Fibroblast of lung (primary cell): ENCODE measurements around the gene WHRN. TPM values are rescaled to one million over a fixed set of nuclear protein-coding genes. Genes with fewer than 3 reads are reported as not detected.

Experiments
- DNase-seq, 2 donors: peaks; one replicate each; pipeline versions ENCODE4 v3.0.0 to v3.0.0-alpha.2; 2010; ENCODE audit warnings: low read depth in 2 of 2
- H2AFZ ChIP-seq: 2 replicates; pipeline ENCODE4 v1.5.1; 2012; ENCODE audit warnings: low read length, control low read depth, inconsistent platforms
- H3K27ac ChIP-seq: 2 replicates; pipeline ENCODE4 v1.5.1; 2011; ENCODE audit warnings: low read length, control low read depth; ENCODE audit not compliant: insufficient read depth
- H3K27me3 ChIP-seq: 2 replicates; pipeline ENCODE4 v1.5.1; 2011; ENCODE audit warnings: mild to moderate bottlenecking, low read length; ENCODE audit not compliant: control insufficient read depth, insufficient read depth
- H3K36me3 ChIP-seq: 2 replicates; pipeline ENCODE4 v1.5.1; 2011; ENCODE audit warnings: low read length; ENCODE audit not compliant: control insufficient read depth, insufficient read depth
- H3K4me1 ChIP-seq: 2 replicates; pipeline ENCODE4 v1.5.1; 2011; ENCODE audit warnings: low read length; ENCODE audit not compliant: control insufficient read depth, insufficient read depth; ENCODE audit errors: extremely low read depth
- H3K4me2 ChIP-seq: 2 replicates; pipeline ENCODE4 v1.5.1; 2011; ENCODE audit warnings: low read length, control low read depth; ENCODE audit not compliant: insufficient read depth; ENCODE audit errors: extremely low read depth
- H3K4me3 ChIP-seq, 4 experiments: fragments of 200-600 bp in 1 of 4; sonication (generic) in 1 of 4; replicated peaks in 1 of 4; 2 replicates each; pipeline ENCODE4 v1.5.1; 2011 to 2016; ENCODE audit warnings: low read length in 4 of 4, low read depth in 3 of 4, mild to moderate bottlenecking in 3 of 4, control low read depth in 2 of 4, inconsistent platforms in 1 of 4, mixed read lengths in 1 of 4; ENCODE audit not compliant: insufficient read depth in 1 of 4; ENCODE audit errors: control extremely low read depth in 1 of 4
- H3K79me2 ChIP-seq: 2 replicates; pipeline ENCODE4 v1.5.1; 2012; ENCODE audit warnings: mild to moderate bottlenecking, low read length, inconsistent platforms; ENCODE audit not compliant: control insufficient read depth, insufficient read depth
- H3K9ac ChIP-seq: 2 replicates; pipeline ENCODE4 v1.5.1; 2011; ENCODE audit warnings: mild to moderate bottlenecking, low read length, control low read depth; ENCODE audit not compliant: insufficient read depth
- H3K9me3 ChIP-seq: 2 replicates; pipeline ENCODE4 v1.5.1; 2012; ENCODE audit warnings: low read depth, low read length; ENCODE audit not compliant: control insufficient read depth, insufficient read depth
- H4K20me1 ChIP-seq: 2 replicates; pipeline ENCODE4 v1.5.1; 2011; ENCODE audit warnings: low read length; ENCODE audit not compliant: control insufficient read depth, insufficient read depth; ENCODE audit errors: extremely low read depth
- CTCF ChIP-seq, 2 donors: IDR thresholded peaks in 1 of 2; conservative IDR thresholded peaks in 1 of 2; 1 replicate in 1 of 2; 2 replicates in 1 of 2; pipeline ENCODE4 v1.5.1; 2011 to 2012; ENCODE audit warnings: low read length in 2 of 2, control low read depth in 1 of 2, inconsistent platforms in 1 of 2, low read depth in 1 of 2, mild to moderate bottlenecking in 1 of 2
- EZH2 ChIP-seq: IDR thresholded peaks from 2 replicates; pipeline ENCODE4 v1.5.1; 2012; ENCODE audit warnings: low read length, control low read depth, mild to moderate bottlenecking; ENCODE audit errors: missing control alignments
- polyA plus RNA-seq, 2 donors: library from polyadenylated mRNA; depleted of rRNA in 1 of 2; stranded (reverse) in 1 of 2; unstranded in 1 of 2; fragments of >200 nt; gene quantifications; 2 replicates each; pipeline ENCODE4 v1.2.1, GENCODE V29; 2011 to 2012; ENCODE audit warnings: missing spikeins in 1 of 2
- total RNA-seq: library from RNA; depleted of rRNA; stranded (reverse); fragments of >200 nt; gene quantifications from 2 replicates; pipeline ENCODE4 v1.2.1, GENCODE V29; 2014

Gene WHRN
- total and polyA plus RNA-seq, 2 donors (not counting 1 experiment from before 2014, with no cell fraction given): 0.16 to 1.8 TPM

GRCh38 chr9:114365194-114365593 is 140.1 kb downstream of the WHRN start:
- TF ChIP-seq EZH2 (no peak), CTCF (conservative IDR thresholded peaks at IDR 0.05 in 1 of 2, IDR thresholded peaks at IDR 0.05 in 1 of 2; ENCODE audit: low read depth in 1 of 2, low read length in 2 of 2) (no peak)
- no peak for DNase-seq
- no peaks in the 10 kb centered on the region for H3K79me2 ChIP-seq
- no peak overlapping the region for H3K9ac ChIP-seq
- H3K4me3 ChIP-seq: no peak overlapping the region
- H2AFZ ChIP-seq: no peak overlapping the region
- H3K27ac ChIP-seq: no peak overlapping the region
- H3K4me1 ChIP-seq: peaks cover 10% of the 10 kb centered on the region
- no peaks in the 10 kb centered on the region for H3K27me3 ChIP-seq
- H3K4me2 ChIP-seq: no peak overlapping the region
- H4K20me1 ChIP-seq: no peaks in the 10 kb centered on the region
- H3K9me3 ChIP-seq: no peaks in the 10 kb centered on the region
- H3K36me3 ChIP-seq: peaks cover 15% of the 10 kb centered on the region

GRCh38 chr9:114364134-114365041 is 140.9 kb downstream of the WHRN start:
- Histone ChIP-seq H3K4me1 (peaks cover 10% of the 10 kb centered on the region), H3K27me3 (no peaks in the 10 kb centered on the region), H3K79me2 (no peaks in the 10 kb centered on the region), H3K27ac (no peak overlapping the region), H2AFZ (no peak overlapping the region), H3K9me3 (no peaks in the 10 kb centered on the region), H3K4me2 (no peak overlapping the region), H3K4me3 (no peak overlapping the region), H4K20me1 (no peaks in the 10 kb centered on the region), H3K36me3 (peaks cover 20% of the 10 kb centered on the region), H3K9ac (no peak overlapping the region)
- TF ChIP-seq EZH2: no peak
- TF ChIP-seq CTCF (conservative IDR thresholded peaks at IDR 0.05 in 1 of 2, IDR thresholded peaks at IDR 0.05 in 1 of 2; ENCODE audit: low read depth in 1 of 2, low read length in 2 of 2): no peak
- peak; percentile 88 to 91 for DNase-seq

- Histone ChIP-seq H2AFZ (no peak overlapping the region), H3K36me3 (peaks cover 20% of the 10 kb centered on the region), H3K9ac (no peak overlapping the region), H3K27me3 (no peaks in the 10 kb centered on the region), H3K27ac (no peak overlapping the region), H4K20me1 (no peaks in the 10 kb centered on the region), H3K4me1 (peaks cover 10% of the 10 kb centered on the region), H3K4me3 (no peak overlapping the region), H3K9me3 (no peaks in the 10 kb centered on the region), H3K4me2 (no peak overlapping the region), H3K79me2 (no peaks in the 10 kb centered on the region)
- TF ChIP-seq EZH2: no peak
- no peak for TF ChIP-seq CTCF (conservative IDR thresholded peaks at IDR 0.05 in 1 of 2, IDR thresholded peaks at IDR 0.05 in 1 of 2; ENCODE audit: low read depth in 1 of 2, low read length in 2 of 2)
- no peak for DNase-seq
Observed at GRCh38 chr9:114363424-114363823, 141.8 kb downstream of the WHRN start.
